A549 (cell line): Measurements from ENCODE around the gene B3GLCT. TPM values are rescaled to one million over a fixed set of nuclear protein-coding genes. Genes with fewer than 3 reads are reported as not detected.

ENCODE experiments used
- ATAC-seq, 2 experiments: fragments of 200-7000 bp in 1 of 2; fragments of >200 bp in 1 of 2; cut with Nextera tagmentation in 1 of 2; cut with Tn5 transposase in 1 of 2; 3 replicates each; pipeline versions ENCODE4 v1.8.0 to v1.9.1; 2018 to 2020; ENCODE audit warnings: mild to moderate bottlenecking in 1 of 2, moderate library complexity in 1 of 2
- CTCF ChIA-PET: fragments of 300-600 bp; sonication (Branson Sonifier 250); formaldehyde crosslinking; extraction: SDS; loops from one replicate; lab custom pipeline; 2021; ENCODE audit warnings: antibody characterized with exemption, inconsistent platforms; lab: Yijun Ruan, JAX
- POLR2A ChIA-PET: fragments of 350-600 bp; formaldehyde crosslinking; extraction: SDS; loops from one replicate; lab custom pipeline; 2021; ENCODE audit warnings: antibody characterized with exemption, inconsistent platforms; lab: Yijun Ruan, JAX
- DNase-seq, 2 experiments: peaks; one replicate each; pipeline versions ENCODE4 v3.0.0 to v3.0.0-alpha.2; 2011 to 2016; ENCODE audit warnings: low read depth in 1 of 2, low spot score in 1 of 2
- FAIRE-seq: peaks from 2 replicates; lab custom pipeline; 2011; peaks lifted over from hg19 to GRCh38; lab: Jason Lieb, UNC
- H3K27ac ChIP-seq, 2 experiments: fragments of >200 bp; sonication (Bioruptor Twin); formaldehyde crosslinking; 3 replicates each; pipeline ENCODE4 v1.5.1; 2016 to 2017
- H3K4me1 ChIP-seq: fragments of >200 bp; sonication (Bioruptor Twin); formaldehyde crosslinking; 3 replicates; pipeline ENCODE4 v1.6.1; 2016
- H3K4me2 ChIP-seq: fragments of >200 bp; sonication (Bioruptor Twin); formaldehyde crosslinking; 3 replicates; pipeline ENCODE4 v1.6.1; 2016
- H3K4me3 ChIP-seq: fragments of >200 bp; sonication (Bioruptor Twin); formaldehyde crosslinking; 3 replicates; pipeline ENCODE4 v1.5.1; 2016
- H3K9me3 ChIP-seq: fragments of >200 bp; sonication (Bioruptor Twin); formaldehyde crosslinking; 3 replicates; pipeline ENCODE4 v1.6.1; 2016
- EHMT2 ChIP-seq: fragments of 200-600 bp; sonication (generic); IDR thresholded peaks from 2 replicates; pipeline ENCODE4 v1.6.1; 2016; ENCODE audit warnings: antibody characterized with exemption, low read depth, mild to moderate bottlenecking, moderate library complexity
- FOSL2 ChIP-seq, 2 experiments: fragments of 450-650 bp in 1 of 2; fragments of >200 bp in 1 of 2; sonication (Bioruptor Twin) in 1 of 2; formaldehyde crosslinking; IDR thresholded peaks; 2 replicates each; pipeline versions ENCODE4 v1.5.0 to v1.6.1; 2016 to 2020; ENCODE audit warnings: mild to moderate bottlenecking in 1 of 2, moderate library complexity in 1 of 2
- FOXS1 ChIP-seq: fragments of 250-450 bp; sonication (Bioruptor Pico); IDR thresholded peaks from 2 replicates; pipeline ENCODE4 v1.5.0; 2020; ENCODE audit warnings: mild to moderate bottlenecking, moderate library complexity
- HEYL ChIP-seq: fragments of 250-450 bp; sonication (Bioruptor Pico); IDR thresholded peaks from 2 replicates; pipeline ENCODE4 v1.8.0; 2021; ENCODE audit warnings: mild to moderate bottlenecking, moderate library complexity
- HOXA7 ChIP-seq: fragments of 250-450 bp; sonication (Bioruptor Pico); IDR thresholded peaks from 2 replicates; pipeline ENCODE4 v1.5.0; 2020; ENCODE audit warnings: mild to moderate bottlenecking, moderate library complexity
- JUN ChIP-seq, 2 experiments: fragments of >200 bp; sonication (Bioruptor Twin); formaldehyde crosslinking; IDR thresholded peaks; 2 replicates in 1 of 2; 3 replicates in 1 of 2; pipeline ENCODE4 v1.6.1; 2016 to 2017
- KDM5A ChIP-seq: fragments of 200-600 bp; sonication (generic); IDR thresholded peaks from 2 replicates; pipeline ENCODE4 v1.6.1; 2016; ENCODE audit warnings: antibody characterized with exemption, mild to moderate bottlenecking
- MAZ ChIP-seq: fragments of 150-350 bp; IDR thresholded peaks from 2 replicates; pipeline ENCODE4 v1.6.1; 2014; ENCODE audit warnings: antibody characterized with exemption, low read depth, low read length, borderline replicate concordance
- NPAS2 ChIP-seq: fragments of 250-450 bp; sonication (Bioruptor Pico); IDR thresholded peaks from 2 replicates; pipeline ENCODE4 v1.8.0; 2022; ENCODE audit warnings: mild to moderate bottlenecking, moderate library complexity, borderline replicate concordance
- NR3C1 ChIP-seq: fragments of >200 bp; sonication (Bioruptor Twin); formaldehyde crosslinking; IDR thresholded peaks from 3 replicates; pipeline ENCODE4 v1.6.1; 2017
- RARB ChIP-seq: fragments of 250-450 bp; sonication (Bioruptor Pico); IDR thresholded peaks from 2 replicates; pipeline ENCODE4 v1.8.0; 2021; ENCODE audit warnings: mild to moderate bottlenecking, moderate library complexity
- RCOR1 ChIP-seq: fragments of 150-350 bp; IDR thresholded peaks from 2 replicates; pipeline ENCODE4 v1.6.1; 2014; ENCODE audit warnings: antibody characterized with exemption, low read length, low read depth
- RNF2 ChIP-seq: fragments of 200-600 bp; sonication (generic); IDR thresholded peaks from 2 replicates; pipeline ENCODE4 v1.6.1; 2016; ENCODE audit warnings: low read depth, mild to moderate bottlenecking, antibody characterized with exemption, moderate library complexity, borderline replicate concordance
- TP53 ChIP-seq: fragments of 250-450 bp; sonication (Bioruptor Pico); IDR thresholded peaks from 2 replicates; pipeline ENCODE4 v1.5.0; 2021; ENCODE audit warnings: mild to moderate bottlenecking, moderate library complexity
- ZNF302 ChIP-seq: fragments of 250-450 bp; sonication (Bioruptor Pico); IDR thresholded peaks from 2 replicates; pipeline ENCODE4 v1.9.0; 2021; ENCODE audit warnings: inconsistent platforms, mild to moderate bottlenecking, moderate library complexity
- WGBS: methylation state at CpG from one replicate; pipeline ENCODE4 v1.1.6; 2017; ENCODE audit errors: missing lambda C conversion rate; 5-methylcytosine and 5-hydroxymethylcytosine counted together
- polyA plus RNA-seq, 4 experiments: library from polyadenylated mRNA; depleted of rRNA in 3 of 4; stranded (reverse); fragments of >200 nt; fragmentation: RNase III in 1 of 4; extraction: RNeasy Plus Mini Kit Qiagen cat#74134 plus additional on column Dnase treatment in 1 of 4; gene quantifications; 2 replicates in 3 of 4; 3 replicates in 1 of 4; pipeline ENCODE4 v1.2.3, GENCODE V29; 2011 to 2017
- TF ChIP-seq, protein P1 (sequence below): fragments of 200-600 bp; sonication (generic); IDR thresholded peaks from 2 replicates; pipeline ENCODE4 v1.6.1; 2016; ENCODE audit warnings: antibody characterized with exemption, mild to moderate bottlenecking, moderate library complexity
- TF ChIP-seq, protein P2 (sequence below): fragments of 250-450 bp; sonication (Bioruptor Pico); IDR thresholded peaks from 2 replicates; pipeline ENCODE4 v1.5.0; 2021; ENCODE audit warnings: mild to moderate bottlenecking, moderate library complexity, borderline replicate concordance
- TF ChIP-seq, protein P3 (sequence below): fragments of 150-350 bp; IDR thresholded peaks from 2 replicates; pipeline ENCODE4 v1.6.1; 2014; ENCODE audit warnings: low read depth, mild to moderate bottlenecking, low read length

The B3GLCT gene
- polyA plus RNA-seq, 2 of the 4 experiments (the other 2 are of a cell fraction) = 4.5 to 6.6 TPM

DNA sequence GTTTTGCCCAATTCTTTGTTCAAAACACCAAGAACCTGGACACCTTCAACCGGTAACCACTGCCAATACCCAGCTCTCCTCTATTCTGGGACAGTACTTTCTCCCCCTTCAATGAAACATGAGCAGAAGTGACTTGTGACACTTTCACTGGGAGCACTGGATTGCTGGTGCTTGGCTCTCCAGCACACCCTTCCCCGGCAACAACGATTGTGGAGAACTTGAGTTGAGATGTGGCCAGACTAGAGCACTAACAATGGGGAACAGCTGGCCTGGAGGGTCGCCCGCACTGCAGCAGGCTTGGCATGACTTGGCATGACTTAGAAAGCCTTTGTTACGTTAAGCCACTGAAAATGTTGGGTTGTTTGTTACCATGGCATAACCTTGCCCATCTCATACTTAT lies 7.5 kb upstream of the B3GLCT start:
- FAIRE-seq = no peak
- TF ChIP-seq TP53 (CRISPR knock-in tag) = no peak
- no peak for TF ChIP-seq KDM5A
- no peak for TF ChIP-seq RARB (CRISPR knock-in tag)
- TF ChIP-seq ZNF302 (CRISPR knock-in tag) = no peak
- no peak for TF ChIP-seq MAZ
- TF ChIP-seq FOSL2 (IDR thresholded peaks at IDR 0.05) = no peak
- no peak for TF ChIP-seq FOSL2 (CRISPR knock-in tag; IDR thresholded peaks at IDR 0.05)
- no peak for TF ChIP-seq JUN (IDR thresholded peaks at IDR 0.05)
- ChIA-PET CTCF (no interaction called here), POLR2A (no interaction called here)
- H3K27ac ChIP-seq = no peak overlapping the region
- H3K4me2 ChIP-seq = no peak overlapping the region
- WGBS = 69% methylated on average over 6 of the region's 6 CpGs
- no peaks in the 10 kb centered on the region for H3K9me3 ChIP-seq
- DNase-seq = no peak
- no peak overlapping the region for H3K4me3 ChIP-seq
- ATAC-seq = no peak
- H3K4me1 ChIP-seq = no peaks in the 10 kb centered on the region

DNA sequence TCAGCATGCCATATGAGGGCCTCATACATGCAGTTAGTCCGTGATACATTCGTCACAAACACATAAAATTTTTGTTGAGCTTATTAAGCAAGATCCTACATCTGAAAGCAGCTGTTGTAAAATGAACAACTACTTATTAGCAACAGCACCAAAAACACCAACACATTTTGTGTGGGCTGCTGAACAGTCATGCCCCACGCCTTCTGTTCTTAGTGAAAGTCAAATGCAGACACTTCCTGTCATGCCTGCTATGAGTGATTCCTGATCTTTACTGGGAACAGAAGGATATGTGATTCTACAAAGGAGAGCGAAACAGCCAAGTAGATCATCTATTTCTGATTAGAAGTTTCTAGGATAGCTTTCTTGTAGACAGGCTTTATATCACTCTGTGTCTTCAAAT lies 4.2 kb upstream of the B3GLCT start:
- Histone ChIP-seq H3K4me2 (no peak overlapping the region), H3K4me3 (no peak overlapping the region), H3K9me3 (no peaks in the 10 kb centered on the region), H3K27ac (no peak overlapping the region), H3K4me1 (no peaks in the 10 kb centered on the region)
- WGBS = 92% methylated on average over 4 of the region's 4 CpGs
- POLR2A ChIA-PET = no interaction called here
- FAIRE-seq (no peak), DNase-seq (no peak), ATAC-seq (no peak)
- TF ChIP-seq RNF2 (no peak), FOXS1 (CRISPR knock-in tag) (no peak)
- TF ChIP-seq, protein P1, sequence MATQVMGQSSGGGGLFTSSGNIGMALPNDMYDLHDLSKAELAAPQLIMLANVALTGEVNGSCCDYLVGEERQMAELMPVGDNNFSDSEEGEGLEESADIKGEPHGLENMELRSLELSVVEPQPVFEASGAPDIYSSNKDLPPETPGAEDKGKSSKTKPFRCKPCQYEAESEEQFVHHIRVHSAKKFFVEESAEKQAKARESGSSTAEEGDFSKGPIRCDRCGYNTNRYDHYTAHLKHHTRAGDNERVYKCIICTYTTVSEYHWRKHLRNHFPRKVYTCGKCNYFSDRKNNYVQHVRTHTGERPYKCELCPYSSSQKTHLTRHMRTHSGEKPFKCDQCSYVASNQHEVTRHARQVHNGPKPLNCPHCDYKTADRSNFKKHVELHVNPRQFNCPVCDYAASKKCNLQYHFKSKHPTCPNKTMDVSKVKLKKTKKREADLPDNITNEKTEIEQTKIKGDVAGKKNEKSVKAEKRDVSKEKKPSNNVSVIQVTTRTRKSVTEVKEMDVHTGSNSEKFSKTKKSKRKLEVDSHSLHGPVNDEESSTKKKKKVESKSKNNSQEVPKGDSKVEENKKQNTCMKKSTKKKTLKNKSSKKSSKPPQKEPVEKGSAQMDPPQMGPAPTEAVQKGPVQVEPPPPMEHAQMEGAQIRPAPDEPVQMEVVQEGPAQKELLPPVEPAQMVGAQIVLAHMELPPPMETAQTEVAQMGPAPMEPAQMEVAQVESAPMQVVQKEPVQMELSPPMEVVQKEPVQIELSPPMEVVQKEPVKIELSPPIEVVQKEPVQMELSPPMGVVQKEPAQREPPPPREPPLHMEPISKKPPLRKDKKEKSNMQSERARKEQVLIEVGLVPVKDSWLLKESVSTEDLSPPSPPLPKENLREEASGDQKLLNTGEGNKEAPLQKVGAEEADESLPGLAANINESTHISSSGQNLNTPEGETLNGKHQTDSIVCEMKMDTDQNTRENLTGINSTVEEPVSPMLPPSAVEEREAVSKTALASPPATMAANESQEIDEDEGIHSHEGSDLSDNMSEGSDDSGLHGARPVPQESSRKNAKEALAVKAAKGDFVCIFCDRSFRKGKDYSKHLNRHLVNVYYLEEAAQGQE = no peak
- CTCF ChIA-PET = interaction anchor here (1.4 to 1.7 kb wide), 2 partner anchors 22 to 66 kb away, joined by 3 to 11 read pairs; no protein-coding TSS in a partner anchor

DNA sequence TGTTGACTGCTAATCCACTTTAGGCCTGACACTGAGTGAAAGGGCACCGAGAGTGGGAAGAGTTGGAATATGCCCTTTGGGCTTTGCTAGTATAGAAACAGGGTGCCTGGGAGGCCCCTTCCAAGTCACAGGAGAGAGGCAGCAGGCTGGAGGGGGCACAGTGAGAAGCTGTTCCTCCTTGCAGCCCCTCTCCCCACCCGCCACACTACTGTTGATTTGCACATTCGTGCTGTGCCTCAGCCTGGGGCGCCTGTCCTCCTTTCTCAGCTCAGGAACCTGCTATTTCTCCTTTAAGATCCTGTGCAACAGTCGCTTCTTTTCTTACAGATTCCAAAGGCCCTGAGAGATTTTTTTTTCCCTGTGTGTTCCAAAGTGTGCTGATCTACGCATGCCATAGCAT lies 2.8 kb upstream of the B3GLCT start:
- DNase-seq = no peak
- WGBS = 78% methylated on average over 6 of the region's 6 CpGs
- TF ChIP-seq, protein P2, sequence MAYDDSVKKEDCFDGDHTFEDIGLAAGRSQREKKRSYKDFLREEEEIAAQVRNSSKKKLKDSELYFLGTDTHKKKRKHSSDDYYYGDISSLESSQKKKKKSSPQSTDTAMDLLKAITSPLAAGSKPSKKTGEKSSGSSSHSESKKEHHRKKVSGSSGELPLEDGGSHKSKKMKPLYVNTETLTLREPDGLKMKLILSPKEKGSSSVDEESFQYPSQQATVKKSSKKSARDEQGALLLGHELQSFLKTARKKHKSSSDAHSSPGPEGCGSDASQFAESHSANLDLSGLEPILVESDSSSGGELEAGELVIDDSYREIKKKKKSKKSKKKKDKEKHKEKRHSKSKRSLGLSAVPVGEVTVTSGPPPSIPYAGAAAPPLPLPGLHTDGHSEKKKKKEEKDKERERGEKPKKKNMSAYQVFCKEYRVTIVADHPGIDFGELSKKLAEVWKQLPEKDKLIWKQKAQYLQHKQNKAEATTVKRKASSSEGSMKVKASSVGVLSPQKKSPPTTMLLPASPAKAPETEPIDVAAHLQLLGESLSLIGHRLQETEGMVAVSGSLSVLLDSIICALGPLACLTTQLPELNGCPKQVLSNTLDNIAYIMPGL (CRISPR knock-in tag) = no peak
- no peak for TF ChIP-seq NPAS2 (CRISPR knock-in tag)
- TF ChIP-seq, protein P3, sequence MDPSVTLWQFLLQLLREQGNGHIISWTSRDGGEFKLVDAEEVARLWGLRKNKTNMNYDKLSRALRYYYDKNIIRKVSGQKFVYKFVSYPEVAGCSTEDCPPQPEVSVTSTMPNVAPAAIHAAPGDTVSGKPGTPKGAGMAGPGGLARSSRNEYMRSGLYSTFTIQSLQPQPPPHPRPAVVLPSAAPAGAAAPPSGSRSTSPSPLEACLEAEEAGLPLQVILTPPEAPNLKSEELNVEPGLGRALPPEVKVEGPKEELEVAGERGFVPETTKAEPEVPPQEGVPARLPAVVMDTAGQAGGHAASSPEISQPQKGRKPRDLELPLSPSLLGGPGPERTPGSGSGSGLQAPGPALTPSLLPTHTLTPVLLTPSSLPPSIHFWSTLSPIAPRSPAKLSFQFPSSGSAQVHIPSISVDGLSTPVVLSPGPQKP = no peak
- TF ChIP-seq RCOR1 = no peak
- no peak for TF ChIP-seq HEYL
- TF ChIP-seq RNF2 = no peak
- TF ChIP-seq NR3C1 = no peak
- no peak for TF ChIP-seq HOXA7
- TF ChIP-seq FOSL2 (IDR thresholded peaks at IDR 0.05) = no peak
- TF ChIP-seq FOSL2 (CRISPR knock-in tag; IDR thresholded peaks at IDR 0.05) = no peak
- no peak for TF ChIP-seq EHMT2
- Histone ChIP-seq H3K27ac (no peak overlapping the region), H3K4me3 (no peak overlapping the region), H3K4me2 (no peak overlapping the region), H3K9me3 (no peaks in the 10 kb centered on the region), H3K4me1 (peaks cover 9% of the 10 kb centered on the region)
- no peak for FAIRE-seq
- ChIA-PET CTCF (no interaction called here), POLR2A (no interaction called here)
- no peak for ATAC-seq
